GM23248 (cell line): ENCODE results near the gene GDF10. TPM values are rescaled to one million over a fixed set of nuclear protein-coding genes. Genes with fewer than 3 reads are reported as not detected.

Source experiments
- DNase-seq: peaks from one replicate; pipeline ENCODE4 v3.0.0-alpha.2; 2015
- H2AFZ ChIP-seq: fragments of 200-600 bp; sonication (generic); 2 replicates; pipeline ENCODE4 v1.6.1; 2016; ENCODE audit warnings: antibody characterized with exemption
- H3F3A ChIP-seq: fragments of 200-600 bp; sonication (generic); 2 replicates; pipeline ENCODE4 v1.6.1; 2016; ENCODE audit warnings: mild to moderate bottlenecking, antibody characterized with exemption, mixed run types; ENCODE audit not compliant: insufficient read depth
- H3K27ac ChIP-seq: fragments of 200-600 bp; sonication (generic); 2 replicates; pipeline ENCODE4 v1.5.1; 2016; ENCODE audit warnings: mild to moderate bottlenecking
- H3K27me3 ChIP-seq: fragments of 200-600 bp; sonication (generic); replicated peaks from 2 replicates; pipeline ENCODE4 v1.6.1; 2016; ENCODE audit warnings: mild to moderate bottlenecking; ENCODE audit not compliant: insufficient read depth
- H3K36me3 ChIP-seq: fragments of 200-600 bp; sonication (generic); 2 replicates; pipeline ENCODE4 v1.6.1; 2016; ENCODE audit warnings: low read depth, mild to moderate bottlenecking
- H3K4me1 ChIP-seq: fragments of 200-600 bp; sonication (generic); 2 replicates; pipeline ENCODE4 v1.6.1; 2016; ENCODE audit warnings: mild to moderate bottlenecking; ENCODE audit not compliant: insufficient read depth
- H3K4me2 ChIP-seq: fragments of 200-600 bp; sonication (generic); one replicate; pipeline ENCODE4 v1.6.1; 2016; ENCODE audit warnings: mild to moderate bottlenecking; ENCODE audit not compliant: unreplicated experiment
- H3K4me3 ChIP-seq: fragments of 200-600 bp; sonication (generic); 2 replicates; pipeline ENCODE4 v1.5.1; 2016; ENCODE audit warnings: mild to moderate bottlenecking
- H3K79me2 ChIP-seq: fragments of 200-600 bp; sonication (generic); 2 replicates; pipeline ENCODE4 v1.6.1; 2016; ENCODE audit warnings: mild to moderate bottlenecking; ENCODE audit not compliant: insufficient read depth
- H3K9ac ChIP-seq: fragments of 200-600 bp; sonication (generic); 2 replicates; pipeline ENCODE4 v1.6.1; 2016; ENCODE audit warnings: mild to moderate bottlenecking
- H3K9me2 ChIP-seq: fragments of 200-600 bp; sonication (generic); 2 replicates; pipeline ENCODE4 v1.6.1; 2016; ENCODE audit warnings: mixed run types, mild to moderate bottlenecking, moderate library complexity; ENCODE audit not compliant: insufficient read depth
- H3K9me3 ChIP-seq: fragments of 200-600 bp; sonication (generic); one replicate; pipeline ENCODE4 v1.6.1; 2017; ENCODE audit warnings: low read depth
- H4K20me1 ChIP-seq: fragments of 200-600 bp; sonication (generic); 2 replicates; pipeline ENCODE4 v1.6.0; 2016; ENCODE audit not compliant: insufficient read depth
- EZH2 ChIP-seq: fragments of 200-600 bp; sonication (generic); IDR thresholded peaks from 2 replicates; pipeline ENCODE4 v1.6.1; 2018; ENCODE audit warnings: antibody characterized with exemption, mild to moderate bottlenecking; ENCODE audit not compliant: insufficient read depth, poor library complexity, severe bottlenecking
- EZH2phosphoT487 ChIP-seq: fragments of 200-600 bp; sonication (generic); IDR thresholded peaks from 2 replicates; pipeline ENCODE4 v1.6.1; 2018; ENCODE audit warnings: antibody characterized with exemption, moderate library complexity, mild to moderate bottlenecking, low read depth; ENCODE audit not compliant: insufficient read depth
- WGBS, 2 experiments: methylation state at CpG; one replicate each; pipeline ENCODE4 v1.1.6; 2015 to 2017; ENCODE audit warnings: low lambda C conversion rate in 2 of 2, low coverage in 1 of 2; ENCODE audit errors: missing lambda C conversion rate in 2 of 2; 5-methylcytosine and 5-hydroxymethylcytosine counted together
- in situ Hi-C: fragments of 300-500 bp; cut with MboI; formaldehyde crosslinking; loops from 2 replicates; pipeline ENCODE4 v1.15.0; 2020
- polyA plus RNA-seq: library from polyadenylated mRNA; unstranded; fragments of >200 nt; fragmentation: Nextera tagmentation; extraction: Ambion mirVana; gene quantifications from 2 replicates; pipeline ENCODE4 v1.2.1, GENCODE V29; 2016
- total RNA-seq: library from RNA; depleted of rRNA; stranded (reverse); fragments of >200 nt; shearing (Covaris generic); gene quantifications from 2 replicates; pipeline ENCODE4 v1.2.3, GENCODE V29; 2014; rRNA removed

GDF10 gene
- total and polyA plus RNA-seq, 2 experiments from 2014 or later = 0.08 to 0.22 TPM

GRCh38 chr10:47359626-47360418 lies 59.8 kb downstream of the GDF10 start:
- no peak for DNase-seq
- in situ Hi-C loops = no loop called here
- WGBS, 2 experiments = 84 to 86% methylated on average over 4 of the region's 4 CpGs

GRCh38 chr10:47360419-47361040 lies 60.5 kb downstream of the GDF10 start:
- no peaks in the 10 kb centered on the region for H3K79me2 ChIP-seq
- TF ChIP-seq EZH2 (no peak), EZH2phosphoT487 (no peak)
- DNase-seq = no peak

More at GRCh38 chr10:47359626-47360418, 59.8 kb downstream of the GDF10 start:
- no peak for TF ChIP-seq EZH2
- no peak for TF ChIP-seq EZH2phosphoT487
- Histone ChIP-seq H3F3A (no peaks in the 10 kb centered on the region), H3K27me3 (peaks cover 2% of the 10 kb centered on the region; the same call in 1 of the 2 replicates), H3K4me2 (no peak overlapping the region), H3K9me2 (no peaks in the 10 kb centered on the region), H3K4me1 (no peaks in the 10 kb centered on the region), H3K79me2 (no peaks in the 10 kb centered on the region), H3K4me3 (no peak overlapping the region), H3K36me3 (no peaks in the 10 kb centered on the region), H2AFZ (no peak overlapping the region), H3K9me3 (no peaks in the 10 kb centered on the region), H4K20me1 (no peaks in the 10 kb centered on the region), H3K9ac (no peak overlapping the region), H3K27ac (no peak overlapping the region)

GRCh38 chr10:47361293-47361692 lies 61.3 kb downstream of the GDF10 start:
- Histone ChIP-seq H3K4me1 (no peaks in the 10 kb centered on the region), H3K36me3 (no peaks in the 10 kb centered on the region), H2AFZ (no peak overlapping the region), H3K9me3 (no peaks in the 10 kb centered on the region), H3K27me3 (peaks cover 15% of the 10 kb centered on the region; the same call in 1 of the 2 replicates), H3F3A (no peaks in the 10 kb centered on the region), H3K9ac (no peak overlapping the region), H3K79me2 (no peaks in the 10 kb centered on the region), H4K20me1 (no peaks in the 10 kb centered on the region), H3K9me2 (no peaks in the 10 kb centered on the region), H3K27ac (no peak overlapping the region), H3K4me2 (no peak overlapping the region), H3K4me3 (no peak overlapping the region)
- in situ Hi-C loops = no loop called here
- DNase-seq = peak; percentile 44
- WGBS, 2 experiments = 52 to 53% methylated on average over 9 of the region's 9 CpGs
- TF ChIP-seq EZH2 = no peak
- TF ChIP-seq EZH2phosphoT487 = no peak

More at GRCh38 chr10:47360419-47361040, 60.5 kb downstream of the GDF10 start:
- in situ Hi-C loops = no loop called here
- H3K4me1 ChIP-seq = no peaks in the 10 kb centered on the region
- H3K36me3 ChIP-seq = no peaks in the 10 kb centered on the region
- no peak overlapping the region for H2AFZ ChIP-seq
- H3K27me3 ChIP-seq = peaks cover 9% of the 10 kb centered on the region; the same call in 1 of the 2 replicates
- H3K27ac ChIP-seq = no peak overlapping the region
- WGBS, 2 experiments = 82 to 84% methylated on average over 14 of the region's 14 CpGs
- no peak overlapping the region for H3K4me3 ChIP-seq
- no peak overlapping the region for H3K9ac ChIP-seq
- no peaks in the 10 kb centered on the region for H3F3A ChIP-seq
- H4K20me1 ChIP-seq = no peaks in the 10 kb centered on the region
- no peaks in the 10 kb centered on the region for H3K9me2 ChIP-seq
- H3K9me3 ChIP-seq = no peaks in the 10 kb centered on the region
- no peak overlapping the region for H3K4me2 ChIP-seq

- Histone ChIP-seq H3F3A (no peaks in the 10 kb centered on the region), H3K36me3 (no peaks in the 10 kb centered on the region), H3K4me2 (no peak overlapping the region), H3K9me3 (no peaks in the 10 kb centered on the region), H3K9ac (no peak overlapping the region), H2AFZ (no peak overlapping the region), H3K4me1 (no peaks in the 10 kb centered on the region), H3K4me3 (no peak overlapping the region), H3K9me2 (no peaks in the 10 kb centered on the region), H3K27ac (no peak overlapping the region), H3K27me3 (peaks cover 17% of the 10 kb centered on the region; the same call in 1 of the 2 replicates), H4K20me1 (no peaks in the 10 kb centered on the region), H3K79me2 (no peaks in the 10 kb centered on the region)
- in situ Hi-C loops = no loop called here
- no peak for DNase-seq
- WGBS, 2 experiments = 46 to 56% methylated on average over 3 of the region's 3 CpGs
- TF ChIP-seq EZH2phosphoT487 (no peak), EZH2 (no peak)
Measured at GRCh38 chr10:47362199-47362598, 62.2 kb downstream of the GDF10 start.

Other genes with a start within 250 kb of the GDF10 start
- not detected in 2 replicates for gene GDF2, start 22.3 kb downstream of the GDF10 start, total RNA-seq
- gene GDF2, start 22.3 kb downstream of the GDF10 start, polyA plus RNA-seq = not detected in 2 replicates
- gene RBP3, start 48.2 kb downstream of the GDF10 start, total RNA-seq = not detected in 2 replicates
- gene RBP3, start 48.2 kb downstream of the GDF10 start, polyA plus RNA-seq = not detected in 2 replicates
- gene ZNF488, start 84.1 kb downstream of the GDF10 start, total RNA-seq = not detected in 2 replicates
- gene ZNF488, start 84.1 kb downstream of the GDF10 start, polyA plus RNA-seq = 0.11 TPM in 1 of 2 replicates, not detected in the other
- 3.4 and 3.7 TPM in 2 replicates for gene ANXA8, start 183.9 kb downstream of the GDF10 start, total RNA-seq
- gene ANXA8, start 183.9 kb downstream of the GDF10 start, polyA plus RNA-seq = 4.0 and 4.5 TPM in 2 replicates
- gene FAM25G, start 191.5 kb downstream of the GDF10 start, total RNA-seq = not detected in 2 replicates
- 1.1 and 1.4 TPM in 2 replicates for gene FAM25G, start 191.5 kb downstream of the GDF10 start, polyA plus RNA-seq
- gene AGAP9, start 223.4 kb downstream of the GDF10 start, total RNA-seq = 3.0 and 3.7 TPM in 2 replicates
- gene AGAP9, start 223.4 kb downstream of the GDF10 start, polyA plus RNA-seq = 1.6 and 2.6 TPM in 2 replicates